Activated B cell treated with CpG ODN at 0.5 μM for 24 hours (primary cell): Measurements from ENCODE around the gene TMEM255A. TPM values are rescaled to one million over a fixed set of nuclear protein-coding genes. Genes with fewer than 3 reads are reported as not detected.

ENCODE experiments used
- ATAC-seq: fragments of 200-7000 bp; cut with Tn5 transposase; one replicate; pipeline ENCODE4 v1.10.0; 2021; ENCODE audit warnings: low read depth, mild to moderate bottlenecking, moderate library complexity
- CTCF ChIA-PET: fragments of 350-600 bp; sonication (Branson Sonifier 250); formaldehyde crosslinking; loops from one replicate; lab custom pipeline; 2021; ENCODE audit warnings: antibody characterized with exemption; lab: Charles Lee
- POLR2A ChIA-PET: fragments of 350-600 bp; sonication (Branson Sonifier 250); formaldehyde crosslinking; loops from one replicate; lab custom pipeline; 2021; ENCODE audit warnings: antibody characterized with exemption; lab: Charles Lee
- DNase-seq: peaks from one replicate; pipeline ENCODE4 v3.0.0; 2022
- H3K27ac Mint-ChIP-seq: one replicate; pipeline ENCODE4 v1.8.0; 2020; ENCODE audit warnings: mixed read lengths
- H3K27me3 Mint-ChIP-seq: one replicate; pipeline ENCODE4 v1.8.0; 2021; ENCODE audit warnings: mixed read lengths
- H3K36me3 Mint-ChIP-seq: one replicate; pipeline ENCODE4 v1.8.0; 2021; ENCODE audit warnings: low read depth, mixed read lengths
- H3K4me1 Mint-ChIP-seq: one replicate; pipeline ENCODE4 v1.8.0; 2021; ENCODE audit warnings: mixed read lengths
- H3K4me3 Mint-ChIP-seq: one replicate; pipeline ENCODE4 v1.8.0; 2020; ENCODE audit warnings: mild to moderate bottlenecking, mixed read lengths
- H3K9me3 Mint-ChIP-seq: one replicate; pipeline ENCODE4 v1.8.0; 2020; ENCODE audit warnings: mixed read lengths
- intact Hi-C: fragments of 100-400 bp; cut with micrococcal nuclease; formaldehyde crosslinking; loops from one replicate; pipeline ENCODE4 v1.15.1; 2024
- total RNA-seq: library from RNA; stranded (reverse); gene quantifications from 2 replicates; pipeline ENCODE4 v1.2.3, GENCODE V29; 2022
- TF ChIP-seq, protein P1 (sequence below): fragments of 200-600 bp; IDR thresholded peaks from one replicate; pipeline ENCODE4 v1.8.0; 2022; ENCODE audit warnings: antibody characterized with exemption, mild to moderate bottlenecking

TMEM255A gene
- total RNA-seq, 1 donor from 2014 or later: 0.18 TPM

DNA sequence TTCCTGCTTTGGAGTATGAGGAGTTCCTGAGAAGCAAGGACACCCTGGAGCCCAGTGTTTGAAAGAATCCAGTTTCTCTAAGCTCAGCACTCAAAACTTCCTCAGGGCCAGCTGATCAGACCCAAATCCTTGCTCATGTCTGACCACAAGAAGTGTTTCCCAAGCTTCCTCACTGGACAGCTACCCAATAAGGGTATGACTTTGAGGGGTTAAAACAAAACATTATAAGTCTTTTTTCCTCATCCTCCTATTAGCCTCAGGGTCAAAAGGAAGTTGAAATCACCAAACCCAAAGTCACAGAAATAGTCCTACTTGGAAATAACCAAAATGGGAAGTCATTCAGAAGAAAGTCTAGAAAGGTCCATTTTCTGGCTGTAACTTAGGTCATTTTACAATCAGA is 46.9 kb downstream of the TMEM255A start:
- Mint-ChIP-seq H3K36me3 (no peaks in the 10 kb centered on the region), H3K4me1 (peaks cover 15% of the 10 kb centered on the region), H3K27ac (no peak overlapping the region), H3K9me3 (no peaks in the 10 kb centered on the region), H3K27me3 (no peaks in the 10 kb centered on the region), H3K4me3 (no peak overlapping the region)
- TF ChIP-seq, protein P1, sequence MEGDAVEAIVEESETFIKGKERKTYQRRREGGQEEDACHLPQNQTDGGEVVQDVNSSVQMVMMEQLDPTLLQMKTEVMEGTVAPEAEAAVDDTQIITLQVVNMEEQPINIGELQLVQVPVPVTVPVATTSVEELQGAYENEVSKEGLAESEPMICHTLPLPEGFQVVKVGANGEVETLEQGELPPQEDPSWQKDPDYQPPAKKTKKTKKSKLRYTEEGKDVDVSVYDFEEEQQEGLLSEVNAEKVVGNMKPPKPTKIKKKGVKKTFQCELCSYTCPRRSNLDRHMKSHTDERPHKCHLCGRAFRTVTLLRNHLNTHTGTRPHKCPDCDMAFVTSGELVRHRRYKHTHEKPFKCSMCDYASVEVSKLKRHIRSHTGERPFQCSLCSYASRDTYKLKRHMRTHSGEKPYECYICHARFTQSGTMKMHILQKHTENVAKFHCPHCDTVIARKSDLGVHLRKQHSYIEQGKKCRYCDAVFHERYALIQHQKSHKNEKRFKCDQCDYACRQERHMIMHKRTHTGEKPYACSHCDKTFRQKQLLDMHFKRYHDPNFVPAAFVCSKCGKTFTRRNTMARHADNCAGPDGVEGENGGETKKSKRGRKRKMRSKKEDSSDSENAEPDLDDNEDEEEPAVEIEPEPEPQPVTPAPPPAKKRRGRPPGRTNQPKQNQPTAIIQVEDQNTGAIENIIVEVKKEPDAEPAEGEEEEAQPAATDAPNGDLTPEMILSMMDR: no peak
- intact Hi-C loops: no loop called here
- POLR2A ChIA-PET: no interaction called here
- CTCF ChIA-PET: no interaction called here
- DNase-seq (no peak), ATAC-seq (no peak)

DNA sequence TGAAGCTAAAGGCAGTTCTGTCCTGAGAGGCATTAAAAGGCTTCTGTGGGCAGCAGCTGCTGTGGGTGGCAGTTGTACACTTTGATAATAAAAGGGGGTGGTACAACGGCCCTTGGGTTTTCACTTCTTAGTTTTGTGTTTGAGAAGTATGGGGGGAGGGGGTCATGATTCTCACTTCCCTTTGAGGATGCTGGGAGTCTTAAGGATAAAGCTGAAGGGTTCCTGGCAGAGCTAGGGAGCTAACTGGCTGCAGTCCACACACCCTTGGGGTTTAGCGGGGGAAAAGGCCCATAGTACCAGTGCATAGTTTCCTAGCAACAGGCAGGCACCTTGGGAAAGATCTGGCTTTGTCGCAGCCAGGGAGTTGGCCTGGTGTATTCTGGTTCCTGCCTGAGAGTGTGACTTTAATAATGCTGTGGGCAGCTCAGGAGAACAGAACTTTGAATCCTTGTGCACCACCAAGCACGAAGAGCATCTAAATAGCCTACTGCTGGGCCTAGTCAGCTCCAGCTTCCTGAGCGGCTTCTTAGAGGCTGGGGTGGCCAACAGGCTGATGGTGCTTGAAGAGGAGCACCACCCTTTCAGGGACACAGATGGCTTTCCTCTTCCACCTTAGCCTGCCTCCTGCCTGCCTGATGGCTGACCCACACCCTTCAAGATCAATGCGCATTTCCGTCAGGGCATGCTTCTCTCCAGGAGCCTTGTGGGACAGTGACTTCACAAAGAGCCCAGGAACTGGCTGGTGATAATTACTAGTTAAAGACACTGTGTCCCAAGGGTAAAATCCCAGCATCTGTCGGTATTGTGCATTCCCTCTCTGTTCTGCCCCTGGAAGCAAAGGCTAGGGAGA is 48.2 kb downstream of the TMEM255A start:
- TF ChIP-seq, protein P1: no peak
- ATAC-seq: peak; percentile 21
- Mint-ChIP-seq H3K27ac (peak overlapping the region; percentile 56), H3K9me3 (no peaks in the 10 kb centered on the region), H3K36me3 (peaks cover 2% of the 10 kb centered on the region), H3K4me3 (no peak overlapping the region), H3K27me3 (no peaks in the 10 kb centered on the region), H3K4me1 (peaks cover 14% of the 10 kb centered on the region)
- DNase-seq: no peak
- intact Hi-C loops: no loop called here
- CTCF ChIA-PET: no interaction called here
- POLR2A ChIA-PET: interaction anchor here (1.2 kb wide), 1 partner anchor 12 kb away, joined by 5 read pairs; the partner anchor contains the start of gene ZBTB33

DNA sequence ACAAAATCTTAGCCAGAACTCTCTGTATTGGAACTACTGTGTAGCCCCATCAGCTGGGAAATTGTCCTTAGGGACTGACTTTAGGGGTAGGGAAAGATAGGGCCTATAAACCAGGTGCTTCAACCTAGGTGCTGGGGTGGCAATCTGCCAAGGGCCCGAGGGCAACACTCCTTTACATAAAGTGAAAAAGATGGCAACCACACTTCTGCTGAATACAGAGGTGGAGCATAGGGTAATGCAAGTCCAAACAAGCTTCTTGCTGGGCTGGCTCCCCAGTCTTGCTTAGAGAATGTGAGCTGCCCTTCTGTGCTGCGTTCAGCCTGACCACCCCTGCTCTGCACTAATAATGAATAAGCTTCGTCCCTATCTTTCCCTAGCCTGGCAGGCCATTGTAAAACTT is 50.9 kb downstream of the TMEM255A start:
- CTCF ChIA-PET: no interaction called here
- H3K4me1 Mint-ChIP-seq: peaks cover 14% of the 10 kb centered on the region
- POLR2A ChIA-PET: no interaction called here

DNA sequence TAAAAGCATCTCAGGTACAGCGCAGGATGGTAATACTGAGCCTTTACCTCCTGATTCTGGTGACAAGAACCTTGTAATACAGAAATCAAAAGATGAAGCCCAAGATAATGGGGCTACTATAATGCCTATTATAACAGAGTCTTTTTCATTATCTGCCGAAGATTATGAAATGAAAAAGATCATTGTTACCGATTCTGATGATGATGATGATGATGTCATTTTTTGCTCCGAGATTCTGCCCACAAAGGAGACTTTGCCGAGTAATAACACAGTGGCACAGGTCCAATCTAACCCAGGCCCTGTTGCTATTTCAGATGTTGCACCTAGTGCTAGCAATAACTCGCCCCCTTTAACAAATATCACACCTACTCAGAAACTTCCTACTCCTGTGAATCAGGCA is 57.5 kb downstream of the TMEM255A start:
- ChIA-PET CTCF (no interaction called here), POLR2A (no interaction called here)
- Mint-ChIP-seq H3K27ac (no peak overlapping the region), H3K36me3 (peaks cover 40% of the 10 kb centered on the region), H3K4me3 (no peak overlapping the region), H3K9me3 (no peaks in the 10 kb centered on the region), H3K27me3 (no peaks in the 10 kb centered on the region), H3K4me1 (peaks cover 14% of the 10 kb centered on the region)
- intact Hi-C loops: loop anchor here (10.0 kb wide), 1 partner anchor 371 kb away; no protein-coding TSS in a partner anchor
- no peak for ATAC-seq
- TF ChIP-seq, protein P1: no peak
- DNase-seq: no peak

More for the DNA sequence above, 50.9 kb downstream of the TMEM255A start:
- intact Hi-C loops: no loop called here
- Mint-ChIP-seq H3K4me3 (no peak overlapping the region), H3K27me3 (no peaks in the 10 kb centered on the region), H3K27ac (no peak overlapping the region), H3K9me3 (no peaks in the 10 kb centered on the region), H3K36me3 (peaks cover 16% of the 10 kb centered on the region)
- no peak for ATAC-seq
- TF ChIP-seq, protein P1: no peak
- no peak for DNase-seq

DNA sequence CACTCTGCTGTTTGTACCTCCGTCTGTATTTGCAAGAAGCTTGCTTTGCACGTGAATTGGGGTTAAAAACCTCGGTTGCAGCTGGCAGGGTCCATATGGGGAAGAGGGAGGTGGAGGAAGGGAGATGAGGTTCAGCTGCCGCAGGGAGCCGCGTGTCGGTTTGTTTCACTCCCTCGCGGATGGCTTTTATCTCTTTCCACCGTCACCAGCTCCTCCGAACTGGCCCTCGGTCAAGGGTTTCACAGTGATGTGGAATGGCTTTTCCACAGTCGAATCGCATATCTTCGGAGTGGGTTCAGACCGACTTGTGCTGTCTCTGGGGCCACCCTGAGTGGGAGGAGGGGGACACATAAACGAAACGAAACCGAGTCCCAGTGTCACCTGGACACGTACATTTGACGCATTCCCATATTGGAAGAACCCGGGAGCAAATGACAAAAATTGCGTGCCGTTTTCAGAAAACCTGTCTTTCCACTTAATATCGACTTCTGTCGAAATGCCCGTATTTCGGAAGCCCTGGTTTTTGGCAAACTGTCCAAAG is 59.7 kb downstream of the TMEM255A start:
- peaks cover 14% of the 10 kb centered on the region for H3K4me1 Mint-ChIP-seq
- no peaks in the 10 kb centered on the region for H3K9me3 Mint-ChIP-seq
- no peak for ATAC-seq

More for the DNA sequence above, 59.7 kb downstream of the TMEM255A start:
- H3K27ac Mint-ChIP-seq: peak overlapping the region; percentile 86
- POLR2A ChIA-PET: interaction anchor here (0.6 to 2.0 kb wide), 9 partner anchors 11 to 310 kb away, joined by 3 to 21 read pairs (median 6); partner anchors contain the start of genes CUL4B and TMEM255A
- no peak for DNase-seq
- peaks cover 29% of the 10 kb centered on the region for H3K36me3 Mint-ChIP-seq
- H3K27me3 Mint-ChIP-seq: no peaks in the 10 kb centered on the region
- H3K4me3 Mint-ChIP-seq: peak overlapping the region; percentile 93
- intact Hi-C loops: loop anchor here (2.0 to 10.0 kb wide), 2 partner anchors 217 to 373 kb away; partner anchors contain the start of gene LAMP2
- CTCF ChIA-PET: interaction anchor here (1.1 to 1.6 kb wide), 2 partner anchors 18 to 57 kb away, joined by 4 to 8 read pairs; no protein-coding TSS in a partner anchor
- TF ChIP-seq, protein P1: no peak
